Ureter (tissue), 1 donor: ENCODE results near the gene DMRT1. TPM values are rescaled to one million over a fixed set of nuclear protein-coding genes. Genes with fewer than 3 reads are reported as not detected.
"Not testable (repeated sequence)": the region's sequence is repeated elsewhere in the genome, so short reads cannot be mapped to it uniquely, and the experiment has no call there.

ENCODE experiments used
- DNase-seq: peaks from one replicate; pipeline ENCODE4 v3.0.0-alpha.2; 2020; ENCODE audit warnings: low spot score
- total RNA-seq: library from RNA; stranded (reverse); gene quantifications from one replicate; pipeline ENCODE4 v1.2.4, GENCODE V29; 2023
- donor health status: DM: yes; HTN: yes; CAD: no.

The DMRT1 gene
- total RNA-seq, 1 donor from 2014 or later = not detected

DNA sequence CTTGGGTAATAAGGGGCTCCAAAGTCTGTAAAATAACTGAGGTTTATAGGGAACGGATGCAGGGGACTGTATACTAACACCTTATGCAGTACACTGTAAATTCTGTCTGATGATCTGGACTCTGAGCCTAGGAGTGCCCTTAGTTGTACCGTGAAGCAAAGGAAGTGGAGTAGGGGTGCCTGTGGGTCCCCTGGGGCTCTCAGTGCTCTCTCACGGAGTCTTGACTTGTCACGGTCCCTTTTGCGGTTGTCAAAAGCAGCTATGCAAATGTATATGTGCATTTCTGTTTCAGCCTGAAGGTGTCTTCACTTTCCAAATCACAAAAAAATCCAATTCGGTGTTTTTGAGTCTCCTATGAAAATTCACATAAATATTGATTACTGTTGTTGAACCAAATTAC, 17.8 kb downstream of the DMRT1 start:
- DNase-seq = no peak

DNA sequence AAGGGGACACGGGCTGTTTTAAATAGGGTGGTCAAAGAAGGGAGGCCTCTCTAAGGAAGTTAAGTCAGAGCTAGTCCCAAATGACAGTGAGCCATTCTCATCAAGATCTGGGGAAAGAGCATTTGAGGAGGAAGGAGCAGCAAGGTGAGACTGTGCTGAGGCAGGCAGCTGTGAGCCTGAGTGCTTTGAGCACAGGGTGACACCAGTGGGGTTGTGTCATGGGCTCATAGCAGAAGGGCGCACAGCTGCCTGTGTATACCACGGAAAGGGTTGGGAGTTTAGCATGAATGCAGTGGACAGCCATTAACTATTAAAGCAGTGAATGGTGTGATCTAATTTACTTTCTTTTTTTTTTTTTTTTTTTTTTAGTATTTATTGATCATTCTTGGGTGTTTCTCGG, 19.2 kb downstream of the DMRT1 start:
- DNase-seq = no peak

DNA sequence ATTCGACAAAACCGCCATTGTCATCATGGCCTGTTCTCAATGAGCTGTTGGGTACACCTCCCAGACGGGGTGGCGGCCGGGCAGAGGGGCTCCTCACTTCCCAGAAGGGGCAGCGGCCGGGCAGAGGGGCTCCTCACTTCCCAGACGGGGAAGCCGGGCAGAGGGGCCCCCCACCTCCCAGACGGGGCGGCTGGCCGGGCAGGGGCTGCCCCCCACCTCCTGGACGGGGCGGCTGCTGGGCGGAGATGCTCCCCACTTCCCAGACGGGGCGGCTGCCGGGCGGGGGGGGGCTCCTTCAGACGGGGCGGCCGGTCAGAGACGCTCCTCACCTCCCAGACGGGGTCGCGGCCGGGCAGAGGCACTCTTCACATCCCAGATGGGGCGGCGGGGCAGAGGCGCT, 20.0 kb downstream of the DMRT1 start:
- DNase-seq = not testable (repeated sequence)

DNA sequence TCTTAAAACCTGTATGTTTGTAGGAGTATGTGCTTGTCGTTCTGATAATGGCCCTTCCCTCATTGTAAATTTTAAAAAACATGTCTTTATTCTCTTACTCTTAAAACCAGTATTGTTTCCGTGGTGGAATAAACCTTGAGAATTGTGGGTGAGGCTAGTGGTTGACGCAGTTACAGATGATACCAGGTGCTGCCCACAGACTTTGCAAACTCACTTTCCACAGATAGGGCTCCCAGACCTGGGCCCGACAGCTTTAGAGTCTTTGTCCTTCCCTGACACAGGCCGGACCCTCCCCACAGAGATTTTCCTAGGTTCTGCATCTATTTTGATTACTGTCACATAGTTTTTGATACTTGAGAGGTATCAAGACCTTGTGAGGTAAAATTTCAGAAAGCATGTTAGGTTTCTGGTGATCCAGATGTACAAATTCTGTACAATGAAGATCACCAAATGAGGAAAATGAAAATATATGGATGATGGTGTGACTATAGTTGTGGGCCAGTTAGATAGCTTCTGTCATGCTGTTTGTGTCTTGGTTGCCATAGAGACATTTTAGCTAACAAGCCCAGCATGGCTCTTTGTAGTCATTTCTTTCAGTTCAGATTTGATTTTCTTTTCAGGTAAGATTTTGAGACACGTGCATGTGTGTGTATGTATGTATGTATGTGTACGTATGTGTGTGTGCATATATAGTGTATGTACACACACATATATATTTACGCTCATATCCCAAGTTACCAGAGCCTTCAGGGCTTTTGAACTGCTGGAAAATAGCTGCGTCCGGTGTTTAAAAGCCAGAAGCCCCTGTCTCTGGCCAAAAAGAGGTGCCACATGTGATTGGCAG, 33.8 kb downstream of the DMRT1 start:
- DNase-seq = no peak

DNA sequence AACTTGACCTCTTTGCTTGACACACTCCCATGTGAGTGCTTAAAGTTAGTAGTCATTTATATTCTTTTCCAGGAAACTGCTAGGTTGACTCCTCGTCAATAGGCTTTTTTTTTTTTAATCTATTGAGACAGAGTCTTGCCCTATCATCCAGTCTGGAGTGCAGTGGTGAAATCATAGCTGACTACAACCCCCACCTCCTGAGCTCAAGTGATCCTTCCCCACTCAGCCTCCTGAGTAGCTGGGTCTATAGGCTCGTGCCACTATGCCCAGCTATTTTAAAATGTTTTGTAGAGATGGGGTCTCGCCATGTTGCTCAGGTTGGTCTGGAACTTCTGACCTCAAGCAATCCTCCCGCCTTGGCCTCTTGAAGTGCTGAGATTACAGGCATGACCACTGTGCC, 34.9 kb downstream of the DMRT1 start:
- DNase-seq = no peak

DNA sequence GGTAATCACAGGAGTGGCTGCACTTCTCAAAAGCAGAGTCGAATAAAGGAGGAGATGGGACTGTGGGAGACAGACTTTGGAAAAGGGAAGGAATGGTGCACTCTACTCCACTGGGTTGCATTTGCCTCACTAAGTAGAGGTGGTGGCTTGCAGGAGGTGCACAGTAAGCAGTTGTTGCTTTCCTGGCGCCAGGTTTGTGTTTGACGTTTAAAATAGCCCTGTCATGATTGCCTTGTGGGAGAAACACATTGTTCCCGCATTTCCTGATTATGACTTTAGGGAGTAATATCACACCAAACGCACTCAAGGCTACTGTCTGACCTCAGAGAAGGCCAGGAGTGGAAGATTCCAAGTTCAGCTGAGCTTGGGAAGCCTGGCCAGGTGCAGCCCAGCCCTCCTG, 36.7 kb downstream of the DMRT1 start:
- DNase-seq = no peak

DNA sequence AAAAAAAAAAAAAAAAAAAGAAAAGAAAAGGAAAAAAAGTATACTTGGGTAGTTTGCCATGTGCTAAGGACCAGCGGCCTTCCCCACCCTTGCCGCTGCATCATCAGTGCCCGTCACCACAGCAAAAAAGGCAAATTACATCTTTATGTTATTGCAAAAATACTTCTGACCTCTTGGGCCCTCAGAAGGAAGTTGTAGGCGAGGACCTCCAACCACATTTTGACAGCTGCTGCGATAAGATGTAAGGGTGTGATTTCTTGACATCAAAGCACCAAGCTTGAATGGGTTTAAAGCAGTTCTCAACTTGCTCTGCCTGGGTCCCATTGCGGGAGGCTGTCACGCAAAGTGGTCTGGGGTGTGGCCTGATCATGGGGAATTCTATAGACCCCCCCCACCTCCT, 39.2 kb downstream of the DMRT1 start:
- DNase-seq = no peak

DNA sequence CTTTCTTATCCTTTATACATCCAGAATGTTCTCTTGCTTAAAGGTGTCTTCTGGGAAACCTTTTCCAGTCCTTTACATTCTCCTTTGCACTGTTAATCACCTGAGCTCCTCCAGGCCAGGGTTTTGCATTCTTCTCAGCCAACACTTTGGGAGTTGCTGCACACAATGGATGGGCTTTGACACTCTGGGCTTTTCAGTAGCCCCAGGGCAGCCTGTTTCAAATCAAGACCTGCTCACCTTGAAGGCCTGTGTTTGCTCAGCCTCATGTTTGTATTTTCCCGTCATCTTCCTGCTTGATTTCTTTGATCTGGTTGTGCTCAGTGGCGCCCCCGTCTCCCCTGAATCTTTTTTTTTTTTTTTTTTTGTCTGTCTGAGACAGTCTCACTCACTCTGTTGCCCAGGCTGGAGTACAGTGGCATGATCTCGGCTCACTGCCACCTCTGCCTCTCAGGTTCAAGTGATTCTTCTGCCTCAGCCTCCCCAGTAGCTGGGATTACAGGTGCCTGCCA, 41.0 kb downstream of the DMRT1 start:
- no peak for DNase-seq

DNA sequence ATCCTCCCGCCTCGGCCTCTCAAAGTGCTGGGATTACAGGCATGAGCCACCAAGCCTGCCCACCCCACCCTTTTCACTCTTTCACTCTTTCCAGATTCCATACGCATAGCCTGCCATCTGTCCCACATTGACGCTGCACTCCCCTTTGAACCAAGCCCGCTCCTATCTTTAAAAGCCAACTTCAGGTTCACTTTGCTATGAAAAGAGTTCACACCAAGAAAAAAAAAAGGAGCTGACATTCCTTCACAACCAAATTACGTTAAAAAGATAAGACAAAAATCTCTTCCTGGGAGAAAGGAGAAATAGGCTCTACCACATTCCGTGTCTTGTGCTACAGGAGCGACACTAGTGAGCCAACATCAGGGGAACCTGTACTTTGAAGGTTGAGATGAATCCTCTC, 41.5 kb downstream of the DMRT1 start:
- no peak for DNase-seq

DNA sequence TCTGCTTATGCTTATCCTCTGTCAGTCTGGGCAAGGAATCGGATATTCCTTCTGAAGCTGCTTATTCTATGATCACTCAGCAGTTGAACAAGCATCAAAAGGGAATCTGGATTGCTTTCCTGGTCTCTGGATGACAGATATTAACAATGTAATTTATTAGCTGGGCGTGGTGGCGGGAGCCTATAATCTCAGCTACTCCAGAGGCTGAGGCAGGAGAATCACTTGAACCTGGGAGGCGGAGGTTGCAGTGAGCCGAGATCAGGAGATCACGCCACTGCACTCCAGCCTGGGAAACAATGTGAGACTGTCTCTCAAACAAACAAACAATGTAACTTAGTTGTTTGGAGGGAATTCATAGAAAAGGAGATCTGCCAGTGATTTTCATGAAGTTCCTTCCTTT, 45.4 kb downstream of the DMRT1 start:
- no peak for DNase-seq

DNA sequence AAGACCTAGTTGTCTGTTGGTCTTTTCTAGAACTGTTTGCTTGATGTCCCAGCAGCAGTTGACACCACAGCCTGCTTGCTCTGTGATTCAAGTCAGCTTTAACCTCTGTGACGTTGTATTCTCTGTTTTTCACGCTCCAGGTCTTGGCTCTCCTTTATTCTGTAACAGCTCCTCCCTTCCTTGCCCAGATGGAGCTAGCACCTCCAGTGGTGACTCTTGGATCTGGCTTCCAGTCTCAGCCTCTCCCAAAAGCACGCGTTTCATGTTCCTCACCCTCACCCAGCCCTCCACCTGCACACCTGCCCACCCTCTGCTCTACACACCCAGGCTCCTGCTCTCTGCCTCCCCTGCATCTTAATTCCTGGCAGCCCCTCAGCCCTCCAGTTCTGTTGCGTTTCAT, 50.6 kb downstream of the DMRT1 start:
- no peak for DNase-seq

DNA sequence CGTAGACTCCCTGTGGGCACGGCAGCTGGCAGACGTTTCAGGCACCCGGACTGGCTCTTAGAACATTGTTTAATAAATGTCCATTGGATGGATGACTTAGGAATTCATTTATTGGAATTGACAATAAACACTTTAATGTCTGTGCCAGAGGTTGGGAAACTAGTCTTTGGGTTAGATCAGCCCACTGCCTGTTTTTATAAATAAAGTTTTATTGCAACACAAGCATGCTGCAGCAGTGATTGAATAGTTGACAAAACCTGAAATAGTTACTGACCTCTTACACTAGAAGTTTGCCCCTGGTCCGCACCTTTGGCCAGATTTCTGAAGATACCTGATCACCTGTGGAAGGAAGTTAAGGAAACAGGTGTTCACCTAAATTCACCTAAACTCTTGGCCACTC, 51.6 kb downstream of the DMRT1 start:
- DNase-seq = no peak

DNA sequence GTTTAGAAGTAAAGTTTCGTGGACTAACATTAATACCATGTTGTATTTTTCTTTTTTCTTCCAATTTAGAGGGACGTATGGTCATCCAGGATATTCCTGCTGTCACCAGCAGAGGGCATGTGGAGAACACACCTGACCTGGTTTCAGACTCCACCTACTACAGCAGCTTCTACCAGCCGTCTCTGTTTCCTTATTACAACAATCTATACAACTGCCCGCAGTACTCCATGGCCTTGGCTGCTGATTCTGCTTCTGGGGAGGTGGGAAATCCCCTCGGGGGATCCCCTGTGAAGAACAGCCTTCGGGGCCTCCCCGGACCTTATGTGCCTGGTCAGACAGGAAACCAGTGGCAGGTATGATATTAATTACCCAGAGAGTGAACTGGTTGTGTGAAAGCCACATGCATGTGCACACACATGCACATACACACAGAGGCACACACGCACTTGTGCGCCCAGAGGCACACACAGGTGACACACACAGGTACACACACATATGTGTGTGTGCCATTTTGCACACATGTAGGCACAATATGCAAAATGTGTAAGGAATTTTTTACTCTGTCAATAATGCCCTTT, 52.4 kb downstream of the DMRT1 start:
- DNase-seq = peak; percentile 54

DNA sequence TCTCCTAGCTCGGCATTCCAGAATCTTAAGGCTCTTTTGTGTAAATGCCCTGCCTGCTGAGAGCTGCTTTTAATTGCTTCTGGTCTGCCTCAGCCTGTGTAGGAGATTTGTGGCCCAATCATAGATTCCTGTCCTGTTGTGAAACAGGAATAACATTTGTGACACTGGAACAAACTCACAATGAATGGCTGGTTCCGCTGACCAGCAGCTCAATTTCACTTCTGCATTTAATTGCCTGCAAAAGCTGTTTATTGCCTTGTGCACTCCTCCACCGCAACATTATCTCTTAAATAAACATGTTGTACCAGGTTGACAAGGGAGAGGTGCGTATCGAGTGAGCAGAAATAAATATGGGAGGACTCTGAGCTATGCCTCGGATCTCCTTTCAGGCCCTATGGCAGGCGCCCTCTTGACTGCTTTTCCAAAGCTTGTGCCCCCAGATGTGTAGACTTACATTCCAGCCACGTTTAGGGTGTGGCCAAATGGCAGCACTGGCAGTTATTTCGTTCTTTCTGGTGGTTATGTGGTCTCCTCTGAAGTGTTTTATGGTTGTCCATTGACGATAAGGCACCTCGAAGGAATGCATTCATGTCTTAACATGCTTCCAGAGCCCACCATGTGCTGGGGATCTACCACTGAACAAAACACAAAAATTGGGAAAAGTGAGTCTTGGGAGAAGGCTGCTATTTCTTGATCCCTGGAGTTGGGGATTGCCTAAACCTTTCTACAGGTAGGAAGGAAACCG, 58.1 kb downstream of the DMRT1 start:
- DNase-seq = no peak

DNA sequence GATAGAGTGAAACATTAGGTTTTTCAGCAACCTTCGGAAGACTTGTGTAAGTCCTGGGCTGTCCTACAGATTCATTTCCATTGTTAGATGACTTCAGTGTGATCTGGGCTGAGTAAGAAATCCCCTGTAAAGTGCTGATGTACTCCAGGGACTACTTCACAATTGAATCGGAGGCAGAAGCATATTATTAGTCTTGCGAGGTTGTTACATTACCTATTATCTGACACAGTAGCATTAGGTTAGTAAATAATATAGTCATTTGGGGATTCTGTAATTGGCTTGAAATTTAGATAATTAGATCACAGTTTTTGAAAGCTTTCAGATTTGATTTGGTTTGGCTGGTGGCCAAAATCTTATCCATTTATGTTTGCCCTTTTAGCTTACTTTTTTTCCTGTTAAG, 62.4 kb downstream of the DMRT1 start:
- DNase-seq = no peak

DNA sequence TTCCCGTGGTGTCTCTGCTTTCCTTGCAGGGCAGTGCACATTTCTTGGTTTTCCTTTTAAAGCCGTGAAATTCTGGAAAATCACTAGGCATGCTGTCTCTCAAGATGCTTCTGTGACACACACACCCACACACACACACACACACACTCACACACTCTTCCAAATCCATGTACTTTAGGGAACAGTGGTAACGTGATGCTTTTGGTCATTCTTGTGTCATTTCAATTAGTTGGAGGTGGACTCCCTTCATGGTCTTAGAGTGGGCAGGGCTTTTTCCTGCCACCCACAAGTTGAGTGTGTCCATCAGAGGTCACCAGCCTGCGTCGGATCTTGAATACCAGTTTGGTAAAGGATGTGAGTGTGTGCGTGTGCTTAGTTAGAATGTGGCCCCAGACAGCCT, 64.4 kb downstream of the DMRT1 start:
- no peak for DNase-seq

DNA sequence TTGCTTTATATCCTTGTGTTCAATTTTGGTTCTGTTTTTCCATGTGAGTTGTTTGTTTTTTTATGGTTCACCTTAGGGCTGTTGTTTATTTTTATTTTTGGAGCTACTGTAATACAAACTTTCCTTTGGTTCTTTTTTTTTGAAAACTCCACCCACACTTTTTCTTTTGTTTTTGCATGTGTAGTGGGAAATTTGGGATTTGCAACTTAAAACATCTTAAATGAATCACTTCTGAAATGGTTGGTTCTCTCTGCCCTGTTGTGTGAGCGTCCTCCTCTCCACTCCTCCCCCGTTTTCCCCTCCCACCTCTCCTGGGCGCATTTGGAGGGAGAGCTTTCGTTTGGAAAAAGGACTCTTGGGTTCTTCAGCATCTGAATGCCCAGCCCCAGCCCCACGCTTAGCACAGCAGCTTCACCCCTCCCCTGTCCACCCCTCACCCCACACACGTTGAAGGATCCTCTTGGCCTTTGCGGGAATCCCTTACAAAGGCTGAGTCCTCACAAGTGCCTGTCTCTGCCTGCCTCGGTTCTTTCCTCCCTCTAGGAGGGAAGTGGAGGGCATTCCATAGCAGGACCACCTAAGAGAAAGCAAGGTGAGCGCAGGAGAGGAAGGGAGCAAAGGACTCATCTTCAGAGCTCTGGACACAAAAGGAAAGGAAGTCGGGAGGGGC, 67.2 kb downstream of the DMRT1 start:
- no peak for DNase-seq

DNA sequence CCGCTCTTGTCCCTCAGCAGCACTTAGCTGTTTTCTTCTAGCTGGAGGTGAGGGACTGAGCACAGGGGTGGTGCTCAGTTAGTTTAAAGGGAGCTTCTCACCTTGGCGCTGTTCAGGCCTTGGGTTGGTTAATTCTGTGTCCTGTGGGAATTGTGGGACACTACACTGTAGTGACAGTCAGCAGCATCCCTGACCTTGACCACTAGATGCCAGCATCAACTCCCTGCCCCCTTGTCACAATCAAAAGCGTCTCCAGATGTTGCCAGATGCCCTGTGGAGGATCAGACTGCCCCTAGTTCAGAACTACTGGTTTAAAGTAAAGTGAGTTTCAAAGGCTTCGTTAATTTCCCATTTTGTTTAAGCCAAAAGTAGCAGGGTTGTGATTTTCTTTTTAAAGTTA, 69.5 kb downstream of the DMRT1 start:
- DNase-seq = no peak

DNA sequence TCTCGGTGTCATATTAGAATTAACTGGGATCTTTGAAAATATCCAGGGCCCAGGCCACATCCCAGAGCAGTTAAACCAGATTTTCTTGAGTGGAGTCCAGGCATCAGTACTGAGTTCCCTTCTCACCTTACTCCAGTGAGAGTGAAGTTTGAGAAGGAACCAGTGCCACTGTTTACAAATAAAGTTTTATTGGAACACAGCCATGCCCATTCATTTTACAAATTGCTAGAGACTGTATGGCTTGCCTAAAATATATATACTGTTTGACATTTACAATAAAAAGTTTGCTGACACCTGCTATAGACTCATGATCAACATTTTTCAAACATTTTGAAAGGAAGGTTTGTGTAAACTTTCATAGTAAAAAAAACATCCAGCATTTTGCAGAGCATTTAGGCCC, 71.3 kb downstream of the DMRT1 start:
- DNase-seq = no peak

DNA sequence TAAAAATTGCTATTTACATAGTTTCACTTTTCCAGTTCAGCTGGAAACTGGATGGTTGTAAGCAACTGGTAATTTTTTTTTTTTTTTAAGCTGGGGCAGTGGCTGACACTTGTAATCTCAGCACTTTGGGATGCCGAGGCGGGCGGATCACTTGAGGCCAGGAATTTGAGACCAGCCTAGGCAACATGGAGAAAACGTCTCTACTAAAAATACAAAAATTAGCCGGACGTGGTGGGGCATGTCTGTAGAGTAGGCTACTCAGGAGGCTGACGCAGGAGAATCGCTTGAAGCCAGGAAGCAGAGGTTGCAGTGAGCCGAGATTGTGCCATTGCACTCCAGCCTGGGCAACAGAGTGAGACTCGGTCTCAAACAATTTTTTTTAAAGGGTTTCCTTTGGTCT, 72.0 kb downstream of the DMRT1 start:
- not testable (repeated sequence) for DNase-seq

DNA sequence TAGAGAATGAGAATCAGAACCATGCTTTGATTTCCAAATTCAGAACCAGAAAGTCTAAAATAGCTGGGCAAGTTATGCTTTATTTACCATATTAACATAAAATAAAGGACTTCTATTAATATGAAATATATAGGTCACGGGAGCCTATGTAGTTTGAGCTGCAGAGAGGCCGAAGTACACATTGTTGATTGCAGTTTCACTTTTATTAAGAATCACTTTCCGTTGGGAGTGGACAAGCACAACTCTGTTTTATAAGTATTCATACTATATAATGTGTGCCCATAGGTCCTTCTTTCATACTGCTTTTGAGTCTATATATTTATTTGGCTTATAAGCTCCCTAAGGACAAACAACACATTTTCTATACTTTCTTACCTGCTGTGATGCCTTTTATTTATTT, 76.2 kb downstream of the DMRT1 start:
- DNase-seq = no peak

DNA sequence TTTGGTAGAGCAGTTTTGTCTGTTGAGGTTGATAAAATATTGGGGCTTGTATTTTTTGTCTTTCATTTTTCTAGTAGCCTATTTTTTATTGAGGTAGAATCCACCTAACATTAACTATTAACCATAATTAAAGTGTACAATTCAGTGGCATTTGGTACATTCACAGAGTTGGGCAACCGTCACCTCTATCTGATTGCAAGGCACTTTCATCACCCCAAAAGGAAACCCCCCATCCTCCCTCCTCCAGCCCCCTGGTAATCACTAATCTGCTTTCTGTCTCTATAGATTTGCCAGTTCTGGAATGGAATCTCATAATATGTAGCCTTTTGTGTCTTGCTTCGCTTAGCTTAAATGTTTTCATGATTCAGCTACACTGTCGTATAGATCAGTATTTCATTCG, 79.4 kb downstream of the DMRT1 start:
- DNase-seq = no peak
